ENCODE measurements around the gene SETMAR. TPM values are rescaled to one million over a fixed set of nuclear protein-coding genes. Genes with fewer than 3 reads are reported as not detected.

SETMAR gene
- total and polyA plus RNA-seq, 2 of the 13 experiments (the other 11 are each of a cell fraction or from before 2014, with no cell fraction given): 7.0 to 16.7 TPM

DNA sequence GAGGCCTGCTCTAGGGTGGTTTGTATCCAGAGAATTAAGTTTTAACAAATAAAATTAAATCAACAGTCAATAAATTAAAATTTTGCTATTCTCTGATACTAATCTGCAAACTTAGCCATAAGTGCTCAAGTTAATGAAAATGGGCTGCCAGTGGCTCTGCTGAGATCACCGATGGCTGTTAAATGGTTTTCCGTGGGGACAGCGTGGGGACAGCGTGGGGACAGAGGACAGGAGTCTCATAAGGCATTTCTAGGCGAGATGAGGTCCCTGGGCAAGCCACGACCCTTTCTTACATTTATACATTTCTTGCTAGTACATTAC is 53.0 kb downstream of the SETMAR start (continued):
- TF ChIP-seq, protein P1, sequence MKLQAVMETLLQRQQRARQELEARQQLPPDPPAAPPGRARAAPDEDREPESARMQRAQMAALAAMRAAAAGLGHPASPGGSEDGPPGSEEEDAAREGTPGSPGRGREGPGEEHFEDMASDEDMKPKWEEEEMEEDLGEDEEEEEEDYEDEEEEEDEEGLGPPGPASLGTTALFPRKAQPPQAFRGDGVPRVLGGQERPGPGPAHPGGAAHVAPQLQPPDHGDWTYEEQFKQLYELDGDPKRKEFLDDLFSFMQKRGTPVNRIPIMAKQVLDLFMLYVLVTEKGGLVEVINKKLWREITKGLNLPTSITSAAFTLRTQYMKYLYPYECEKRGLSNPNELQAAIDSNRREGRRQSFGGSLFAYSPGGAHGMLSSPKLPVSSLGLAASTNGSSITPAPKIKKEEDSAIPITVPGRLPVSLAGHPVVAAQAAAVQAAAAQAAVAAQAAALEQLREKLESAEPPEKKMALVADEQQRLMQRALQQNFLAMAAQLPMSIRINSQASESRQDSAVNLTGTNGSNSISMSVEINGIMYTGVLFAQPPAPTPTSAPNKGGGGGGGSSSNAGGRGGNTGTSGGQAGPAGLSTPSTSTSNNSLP (IDR thresholded peaks at IDR 0.05; ENCODE audit: low read depth, low read length): no peak
- TF ChIP-seq GTF2F1 (IDR thresholded peaks at IDR 0.05; ENCODE audit: low read length) (no peak), HOXA5 (CRISPR knock-in tag; IDR thresholded peaks at IDR 0.05) (no peak), RFX3 (CRISPR knock-in tag; IDR thresholded peaks at IDR 0.05) (no peak), ZNF337 (CRISPR knock-in tag; IDR thresholded peaks at IDR 0.05; ENCODE audit: borderline replicate concordance, low read depth) (no peak), FOXP1 (IDR thresholded peaks at IDR 0.05) (no peak), FOXP1 (CRISPR knock-in tag; IDR thresholded peaks at IDR 0.05) (no peak)
- TF ChIP-seq, protein P2, sequence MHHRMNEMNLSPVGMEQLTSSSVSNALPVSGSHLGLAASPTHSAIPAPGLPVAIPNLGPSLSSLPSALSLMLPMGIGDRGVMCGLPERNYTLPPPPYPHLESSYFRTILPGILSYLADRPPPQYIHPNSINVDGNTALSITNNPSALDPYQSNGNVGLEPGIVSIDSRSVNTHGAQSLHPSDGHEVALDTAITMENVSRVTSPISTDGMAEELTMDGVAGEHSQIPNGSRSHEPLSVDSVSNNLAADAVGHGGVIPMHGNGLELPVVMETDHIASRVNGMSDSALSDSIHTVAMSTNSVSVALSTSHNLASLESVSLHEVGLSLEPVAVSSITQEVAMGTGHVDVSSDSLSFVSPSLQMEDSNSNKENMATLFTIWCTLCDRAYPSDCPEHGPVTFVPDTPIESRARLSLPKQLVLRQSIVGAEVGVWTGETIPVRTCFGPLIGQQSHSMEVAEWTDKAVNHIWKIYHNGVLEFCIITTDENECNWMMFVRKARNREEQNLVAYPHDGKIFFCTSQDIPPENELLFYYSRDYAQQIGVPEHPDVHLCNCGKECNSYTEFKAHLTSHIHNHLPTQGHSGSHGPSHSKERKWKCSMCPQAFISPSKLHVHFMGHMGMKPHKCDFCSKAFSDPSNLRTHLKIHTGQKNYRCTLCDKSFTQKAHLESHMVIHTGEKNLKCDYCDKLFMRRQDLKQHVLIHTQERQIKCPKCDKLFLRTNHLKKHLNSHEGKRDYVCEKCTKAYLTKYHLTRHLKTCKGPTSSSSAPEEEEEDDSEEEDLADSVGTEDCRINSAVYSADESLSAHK (CRISPR knock-in tag; IDR thresholded peaks at IDR 0.05; ENCODE audit: borderline replicate concordance): no peak
- TF ChIP-seq, protein P3, sequence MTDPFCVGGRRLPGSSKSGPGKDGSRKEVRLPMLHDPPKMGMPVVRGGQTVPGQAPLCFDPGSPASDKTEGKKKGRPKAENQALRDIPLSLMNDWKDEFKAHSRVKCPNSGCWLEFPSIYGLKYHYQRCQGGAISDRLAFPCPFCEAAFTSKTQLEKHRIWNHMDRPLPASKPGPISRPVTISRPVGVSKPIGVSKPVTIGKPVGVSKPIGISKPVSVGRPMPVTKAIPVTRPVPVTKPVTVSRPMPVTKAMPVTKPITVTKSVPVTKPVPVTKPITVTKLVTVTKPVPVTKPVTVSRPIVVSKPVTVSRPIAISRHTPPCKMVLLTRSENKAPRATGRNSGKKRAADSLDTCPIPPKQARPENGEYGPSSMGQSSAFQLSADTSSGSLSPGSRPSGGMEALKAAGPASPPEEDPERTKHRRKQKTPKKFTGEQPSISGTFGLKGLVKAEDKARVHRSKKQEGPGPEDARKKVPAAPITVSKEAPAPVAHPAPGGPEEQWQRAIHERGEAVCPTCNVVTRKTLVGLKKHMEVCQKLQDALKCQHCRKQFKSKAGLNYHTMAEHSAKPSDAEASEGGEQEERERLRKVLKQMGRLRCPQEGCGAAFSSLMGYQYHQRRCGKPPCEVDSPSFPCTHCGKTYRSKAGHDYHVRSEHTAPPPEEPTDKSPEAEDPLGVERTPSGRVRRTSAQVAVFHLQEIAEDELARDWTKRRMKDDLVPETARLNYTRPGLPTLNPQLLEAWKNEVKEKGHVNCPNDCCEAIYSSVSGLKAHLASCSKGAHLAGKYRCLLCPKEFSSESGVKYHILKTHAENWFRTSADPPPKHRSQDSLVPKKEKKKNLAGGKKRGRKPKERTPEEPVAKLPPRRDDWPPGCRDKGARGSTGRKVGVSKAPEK (CRISPR knock-in tag; IDR thresholded peaks at IDR 0.05; ENCODE audit: borderline replicate concordance): no peak
